Kidney (tissue), 14 donors: ENCODE results near the gene FNIP2. TPM values are rescaled to one million over a fixed set of nuclear protein-coding genes. Genes with fewer than 3 reads are reported as not detected.

Experiments used
- DNase-seq, 5 donors: peaks; one replicate each; pipeline ENCODE4 v3.0.0-alpha.2; 2013 to 2020
- FAIRE-seq: peaks from 2 replicates; lab custom pipeline; 2012; peaks lifted over from hg19 to GRCh38; lab: Jason Lieb, UNC
- H3K27ac ChIP-seq, 2 donors: one replicate each; pipeline ENCODE4 v1.7.0; 2013; ENCODE audit warnings: low read depth in 2 of 2, low read length in 2 of 2, inconsistent platforms in 1 of 2
- H3K27me3 ChIP-seq: one replicate; pipeline ENCODE4 v1.7.1; 2013; ENCODE audit warnings: low read length, inconsistent platforms; ENCODE audit not compliant: control insufficient read depth, insufficient read depth
- H3K36me3 ChIP-seq, 3 donors: one replicate each; pipeline versions ENCODE4 v1.7.0 to v1.7.1; 2013; ENCODE audit warnings: low read length in 3 of 3, control low read depth in 1 of 3, inconsistent platforms in 1 of 3; ENCODE audit not compliant: insufficient read depth in 3 of 3, control insufficient read depth in 2 of 3
- H3K4me1 ChIP-seq, 3 donors: one replicate each; pipeline versions ENCODE4 v1.7.0 to v1.7.1; 2013; ENCODE audit warnings: low read length in 3 of 3, inconsistent platforms in 1 of 3, low read depth in 1 of 3; ENCODE audit not compliant: control insufficient read depth in 2 of 3, insufficient read depth in 2 of 3
- H3K4me3 ChIP-seq, 3 donors: one replicate each; pipeline versions ENCODE4 v1.7.0 to v1.8.1; 2013; ENCODE audit warnings: low read length in 3 of 3, control low read depth in 1 of 3, inconsistent platforms in 1 of 3
- H3K9ac ChIP-seq, 3 donors: one replicate each; pipeline versions ENCODE4 v1.7.0 to v1.7.1; 2013; ENCODE audit warnings: low read length in 3 of 3, control low read depth in 1 of 3, inconsistent platforms in 1 of 3
- H3K9me3 ChIP-seq, 3 donors: one replicate each; pipeline versions ENCODE4 v1.7.0 to v1.7.1; 2013; ENCODE audit warnings: low read length in 3 of 3, control low read depth in 1 of 3, inconsistent platforms in 1 of 3; ENCODE audit not compliant: control insufficient read depth in 2 of 3, insufficient read depth in 1 of 3
- CTCF ChIP-seq: IDR thresholded peaks from 3 replicates; pipeline ENCODE4 v1.5.1; 2012; ENCODE audit warnings: mild to moderate bottlenecking, moderate library complexity, borderline replicate concordance; ENCODE audit not compliant: insufficient read depth; ENCODE audit errors: extremely low read depth
- intact Hi-C: fragments of 100-400 bp; cut with DNase I; formaldehyde crosslinking; loops from one replicate; pipeline ENCODE4 v1.11.1; 2022
- polyA plus RNA-seq: library from polyadenylated mRNA; stranded (reverse); fragments of 350-450 nt; fragmentation: Illumina TruSeq; extraction: RNeasy Lipid Tissue Mini Kit (QIAGEN cat#74804); gene quantifications from one replicate; pipeline ENCODE4 v1.2.3, GENCODE V29; 2014; ENCODE audit warnings: low read depth, low replicate concordance; ENCODE audit not compliant: insufficient read depth
- total RNA-seq: library from RNA; stranded (reverse); fragmentation: NEBNext Ultra II Directional; extraction: Animal tissue kit (Norgen Biotek cat#: 25700); gene quantifications from one replicate; pipeline ENCODE4 v1.2.1, GENCODE V29; 2021
- donor health status: control.
- donor health status: control.
- donor health status: control.
- donor health status: control.
- donor health status: control.
- donor health status: DM: yes; HTN: yes; CAD: no.
- donor health status: Normal renal cell carcinoma (clear cell type).

The FNIP2 gene
- total and polyA plus RNA-seq, 2 donors from 2014 or later, result 13.2 to 65.1 TPM

- Histone ChIP-seq H3K36me3 (no peaks in the 10 kb centered on the region), H3K4me3 (no peak overlapping the region), H3K9me3 (no peaks in the 10 kb centered on the region), H3K27ac (peak overlapping the region in 1 of 2 donors; percentile 18), H3K4me1 (peaks cover 0 to 62% (median 20%) of the 10 kb centered on the region in 3 donors), H3K9ac (no peak overlapping the region), H3K27me3 (no peaks in the 10 kb centered on the region)
- DNase-seq, result no peak
- FAIRE-seq, result no peak
- intact Hi-C loops, result no loop called here
- TF ChIP-seq CTCF, result no peak
Observed at GRCh38 chr4:158796370-158797140, 27.7 kb downstream of the FNIP2 start.

GRCh38 chr4:158798062-158798461 is 29.2 kb downstream of the FNIP2 start:
- Histone ChIP-seq H3K9ac (peak overlapping the region in 1 of 3 donors; percentile 1), H3K4me1 (peaks cover 0 to 61% (median 19%) of the 10 kb centered on the region in 3 donors), H3K36me3 (no peaks in the 10 kb centered on the region), H3K4me3 (no peak overlapping the region), H3K9me3 (no peaks in the 10 kb centered on the region), H3K27me3 (no peaks in the 10 kb centered on the region), H3K27ac (peak overlapping the region; percentile 18 to 54)
- TF ChIP-seq CTCF, result no peak
- intact Hi-C loops, result no loop called here
- no peak for DNase-seq
- FAIRE-seq, result no peak

- no peaks in the 10 kb centered on the region for H3K27me3 ChIP-seq
- no peak for TF ChIP-seq CTCF
- H3K9me3 ChIP-seq, result no peaks in the 10 kb centered on the region
- FAIRE-seq (no peak), DNase-seq (no peak)
- H3K36me3 ChIP-seq, result no peaks in the 10 kb centered on the region
- intact Hi-C loops, result no loop called here
- peak overlapping the region in 1 of 3 donors; percentile 43 for H3K9ac ChIP-seq
- peaks cover 0 to 56% (median 17%) of the 10 kb centered on the region in 3 donors for H3K4me1 ChIP-seq
- peak overlapping the region; percentile 15 to 87 for H3K27ac ChIP-seq
- peak overlapping the region in 2 of 3 donors; percentile 12 to 29 for H3K4me3 ChIP-seq
Observed at GRCh38 chr4:158799013-158799770, 30.4 kb downstream of the FNIP2 start.
